MM.1S (cell line): ENCODE results near the gene RINL.

Source experiments
- CTCF ChIP-seq: fragments of 300-600 bp; sonication (generic); IDR thresholded peaks from 2 replicates; pipeline ENCODE4 v1.5.1; 2016; ENCODE audit warnings: antibody characterized with exemption, low read length, mixed read lengths
- EZH2phosphoT487 ChIP-seq: fragments of 300-600 bp; sonication (generic); IDR thresholded peaks from 2 replicates; pipeline ENCODE4 v1.6.1; 2018; ENCODE audit warnings: antibody characterized with exemption, low read length

GRCh38 chr19:38924388-38924787, 46.3 kb upstream of the RINL start:
- TF ChIP-seq CTCF (no peak), EZH2phosphoT487 (no peak)
